Mucosa of rectum (tissue), 2 donors: ENCODE measurements around the gene CGB1.
"Not testable (repeated sequence)": the region's sequence is repeated elsewhere in the genome, so short reads cannot be mapped to it uniquely, and the experiment has no call there.

Experiments used
- H3K27ac ChIP-seq, 2 donors: one replicate each; pipeline ENCODE4 v1.7.0; 2013; ENCODE audit warnings: inconsistent platforms in 2 of 2, low read depth in 2 of 2, low read length in 2 of 2
- H3K27me3 ChIP-seq, 2 donors: one replicate each; pipeline ENCODE4 v1.7.0; 2013; ENCODE audit warnings: low read length in 2 of 2; ENCODE audit not compliant: control insufficient read depth in 2 of 2, insufficient read depth in 2 of 2
- H3K36me3 ChIP-seq, 2 donors: one replicate each; pipeline ENCODE4 v1.7.0; 2013; ENCODE audit warnings: low read length in 2 of 2; ENCODE audit not compliant: control insufficient read depth in 2 of 2, insufficient read depth in 2 of 2
- H3K4me1 ChIP-seq, 2 donors: one replicate each; pipeline ENCODE4 v1.7.0; 2013; ENCODE audit warnings: low read length in 2 of 2, mild to moderate bottlenecking in 1 of 2; ENCODE audit not compliant: control insufficient read depth in 2 of 2, insufficient read depth in 2 of 2
- H3K4me3 ChIP-seq, 2 donors: one replicate each; pipeline ENCODE4 v1.7.0; 2013; ENCODE audit warnings: low read length in 2 of 2
- H3K9ac ChIP-seq, 2 donors: one replicate each; pipeline ENCODE4 v1.7.0; 2013; ENCODE audit warnings: low read length in 2 of 2, low read depth in 1 of 2, mild to moderate bottlenecking in 1 of 2
- H3K9me3 ChIP-seq, 2 donors: one replicate each; pipeline ENCODE4 v1.7.0; 2013; ENCODE audit warnings: low read length in 2 of 2; ENCODE audit not compliant: control insufficient read depth in 2 of 2
- donor health status: healthy.
- donor health status: Normal muscosa, but diverticular disease.

CGB1 gene

DNA sequence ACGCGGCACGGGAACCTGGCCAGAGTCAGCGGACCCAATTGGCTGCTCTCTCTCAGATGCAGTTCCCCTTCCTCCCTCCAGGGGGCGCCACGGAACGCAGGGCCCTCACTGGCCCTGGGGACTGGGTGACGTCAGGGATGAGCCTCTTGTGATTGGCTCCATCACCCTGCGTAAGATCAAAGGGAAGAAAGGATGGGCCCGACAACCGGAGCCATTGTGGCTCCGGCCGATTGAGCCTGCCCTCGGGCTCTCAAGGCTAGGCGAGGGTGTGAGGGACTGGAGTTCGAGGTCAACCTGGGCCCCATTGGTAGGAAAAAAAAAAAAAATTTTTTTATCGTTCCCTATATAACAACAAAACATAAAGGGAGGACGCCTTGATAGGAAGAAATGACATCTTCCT, at the start of gene CGB1:
Gene CGB1 (minus strand): TSS at position 81 of the 400 bp plus-strand sequence. CDS start 184 bp downstream, outside the sequence.
- H3K4me1 ChIP-seq, H3K27me3 ChIP-seq, H3K9ac ChIP-seq, H3K27ac ChIP-seq, H3K36me3 ChIP-seq, H3K9me3 ChIP-seq, H3K4me3 ChIP-seq: not testable (repeated sequence)

DNA sequence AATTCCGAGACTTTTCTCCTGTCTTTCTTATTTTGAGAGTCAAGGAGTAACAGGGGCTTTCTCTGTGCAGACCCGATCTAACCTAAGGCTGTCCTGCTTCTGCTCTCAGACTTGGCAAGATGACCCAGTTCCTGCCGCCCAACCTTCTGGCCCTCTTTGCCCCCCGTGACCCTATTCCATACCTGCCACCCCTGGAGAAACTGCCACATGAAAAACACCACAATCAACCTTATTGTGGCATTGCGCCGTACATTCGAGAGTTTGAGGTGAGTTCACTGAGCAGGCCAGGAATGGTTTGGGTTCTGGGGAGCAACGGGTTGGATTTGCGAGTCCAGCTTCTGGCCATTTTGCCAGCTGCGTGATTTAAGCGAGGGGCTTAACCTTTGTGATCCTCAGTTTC, 49.6 kb upstream of the CGB1 start:
- H3K4me3 ChIP-seq: peak overlapping the region; percentile 90 to 95
- no peaks in the 10 kb centered on the region for H3K9me3 ChIP-seq
- no peaks in the 10 kb centered on the region for H3K27me3 ChIP-seq
- H3K36me3 ChIP-seq: peaks cover 20 to 30% of the 10 kb centered on the region in 2 donors
- no peak overlapping the region for H3K27ac ChIP-seq
- peaks cover 6 to 13% of the 10 kb centered on the region in 2 donors for H3K4me1 ChIP-seq
- H3K9ac ChIP-seq: peak overlapping the region; percentile 86 to 93

DNA sequence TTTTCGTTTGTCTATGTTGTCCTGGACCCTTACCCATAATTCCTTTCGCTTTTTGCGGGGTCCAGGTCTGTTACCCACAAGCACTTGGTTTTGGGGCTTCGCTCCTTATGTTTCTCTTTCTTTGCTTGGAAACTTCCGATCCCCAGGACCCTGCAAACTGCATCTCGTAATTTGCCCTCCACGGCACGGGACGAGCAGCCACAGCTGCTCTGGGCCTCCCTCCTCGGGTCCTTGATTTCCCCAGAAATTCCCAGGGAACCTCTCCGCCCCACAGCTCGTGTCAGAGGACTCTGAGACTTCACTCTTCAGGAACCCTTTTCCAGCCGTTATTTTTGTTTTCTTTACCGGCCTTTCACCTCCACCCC, 49.2 kb upstream of the CGB1 start:
- H3K9ac ChIP-seq: peak overlapping the region; percentile 86 to 93
- H3K9me3 ChIP-seq: no peaks in the 10 kb centered on the region
- H3K4me1 ChIP-seq: peaks cover 6 to 13% of the 10 kb centered on the region in 2 donors
- H3K36me3 ChIP-seq: peaks cover 18 to 28% of the 10 kb centered on the region in 2 donors
- H3K27me3 ChIP-seq: no peaks in the 10 kb centered on the region
- peak overlapping the region; percentile 90 to 95 for H3K4me3 ChIP-seq
- peak overlapping the region; percentile 74 to 89 for H3K27ac ChIP-seq

DNA sequence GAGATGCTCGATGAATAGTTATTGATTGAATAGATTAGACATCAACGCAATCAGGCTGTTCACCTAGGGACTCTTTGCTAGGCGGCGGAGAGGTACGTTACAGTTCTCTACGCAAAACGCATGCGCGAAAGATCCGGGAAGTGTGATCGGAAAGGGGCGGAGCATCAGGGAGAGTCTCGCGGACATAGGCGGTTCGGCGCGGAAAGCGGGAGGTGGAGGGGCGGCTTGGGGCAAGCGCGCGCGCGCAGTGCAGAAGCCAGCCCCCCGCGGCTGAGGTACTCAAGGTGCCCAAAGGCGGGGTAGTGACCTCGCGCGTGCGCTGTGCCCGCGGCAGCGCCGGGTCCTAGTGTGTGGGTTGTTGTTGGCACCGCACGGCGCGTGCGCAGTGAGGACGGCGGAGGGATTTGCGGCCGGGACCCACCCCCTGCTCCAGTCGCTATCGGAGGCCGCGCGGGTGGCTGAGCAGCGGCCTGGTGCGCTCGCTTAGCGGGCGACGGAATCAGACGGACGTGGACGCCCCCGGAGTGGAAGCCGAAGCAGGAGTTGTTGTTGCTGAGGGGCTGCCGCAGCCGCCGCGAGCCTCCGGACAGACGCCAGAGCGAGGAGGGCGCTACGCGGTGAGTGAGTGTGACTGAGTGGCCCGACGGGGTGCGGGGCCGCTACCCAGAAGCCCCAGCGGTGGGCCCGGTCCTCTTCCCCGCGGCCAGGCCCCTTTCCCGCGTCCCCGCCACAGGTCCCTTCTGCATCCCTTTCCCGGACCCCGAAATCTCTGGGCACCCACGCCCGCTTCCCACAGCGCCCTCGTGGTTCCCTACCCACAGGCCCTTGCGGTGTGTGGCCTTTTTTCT, 48.5 kb upstream of the CGB1 start, which contains the start of gene SNRNP70:
Gene SNRNP70 (plus strand): TSS at position 432 of the 848 bp plus-strand sequence. CDS start 964 bp downstream, outside the sequence.
- Histone ChIP-seq H3K27ac (peak within 1 kb of the TSS; percentile 74 to 89), H3K36me3 (peaks cover 12 to 22% of the 10 kb centered on the region in 2 donors), H3K9me3 (no peaks in the 10 kb centered on the region), H3K4me1 (peaks cover 6 to 13% of the 10 kb centered on the region in 2 donors), H3K9ac (peak within 1 kb of the TSS; percentile 86 to 93), H3K27me3 (no peaks in the 10 kb centered on the region), H3K4me3 (peak within 1 kb of the TSS; percentile 90 to 95)

DNA sequence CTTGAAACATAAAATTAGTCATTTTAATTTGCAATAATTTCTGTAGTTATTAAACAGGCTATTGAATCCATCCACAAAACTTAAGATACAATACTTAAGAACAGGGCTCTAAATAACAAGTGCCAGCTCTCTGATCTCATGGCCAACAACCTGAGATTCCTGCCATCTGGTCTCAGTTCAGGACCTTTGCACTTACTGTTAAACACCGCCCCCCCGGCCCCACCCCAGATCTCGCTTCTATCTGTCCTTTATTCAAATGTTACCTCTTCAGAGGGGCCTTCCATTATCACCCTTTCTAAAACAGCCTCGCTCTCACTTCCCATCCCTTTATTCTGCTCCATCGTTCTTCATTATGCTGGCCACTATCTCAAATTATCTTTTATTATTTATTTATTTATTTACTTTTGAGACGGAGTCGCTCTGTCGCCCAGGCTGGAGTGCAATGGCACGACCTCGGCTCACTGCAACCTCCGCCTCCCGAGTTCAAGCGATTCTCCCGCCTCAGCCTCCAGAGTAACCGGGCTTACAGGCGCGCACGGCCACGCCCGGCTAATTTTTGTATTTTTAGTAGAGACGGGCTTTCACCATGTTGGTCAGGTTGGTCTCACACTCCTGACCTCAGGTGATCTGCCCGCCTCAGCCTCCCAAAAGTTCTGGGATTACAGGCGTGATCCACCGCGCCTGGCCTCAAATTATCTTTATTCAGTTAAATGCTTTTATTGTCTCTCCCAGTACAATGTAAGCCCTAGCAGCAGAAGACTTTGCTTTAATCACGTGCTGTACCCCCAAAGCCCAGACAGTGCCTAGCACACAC, 47.7 kb upstream of the CGB1 start:
- Histone ChIP-seq H3K9me3 (no peaks in the 10 kb centered on the region), H3K36me3 (peaks cover 9 to 16% of the 10 kb centered on the region in 2 donors), H3K27ac (peak overlapping the region; percentile 74 to 89), H3K4me1 (peaks cover 6 to 13% of the 10 kb centered on the region in 2 donors), H3K4me3 (peak overlapping the region; percentile 90 to 95), H3K9ac (peak overlapping the region; percentile 44 to 86), H3K27me3 (no peaks in the 10 kb centered on the region)

DNA sequence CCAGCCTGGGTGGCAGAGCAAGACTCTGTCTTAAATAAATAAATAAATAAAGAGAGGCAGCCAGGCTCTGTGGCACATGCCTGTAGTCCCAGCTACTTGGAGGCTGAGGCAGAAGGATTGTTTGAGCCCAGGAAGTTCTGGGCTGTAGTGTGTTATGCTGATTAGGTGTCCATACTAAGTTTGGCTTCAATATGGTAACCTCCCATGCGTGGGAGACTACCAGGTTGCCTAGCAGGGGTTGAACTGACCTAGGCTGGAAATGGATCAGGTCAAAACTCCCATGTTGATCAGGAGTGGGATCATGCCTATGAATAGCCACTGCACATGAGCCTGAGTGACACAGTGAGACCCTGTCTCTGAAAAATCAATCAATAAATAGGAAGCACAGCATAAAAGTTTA, 44.6 kb upstream of the CGB1 start:
- H3K27ac ChIP-seq: no peak overlapping the region
- H3K36me3 ChIP-seq: peaks cover 0 to under 1% of the 10 kb centered on the region in 2 donors
- H3K4me3 ChIP-seq: no peak overlapping the region
- peaks cover 1 to 4% of the 10 kb centered on the region in 2 donors for H3K4me1 ChIP-seq
- no peaks in the 10 kb centered on the region for H3K27me3 ChIP-seq
- H3K9me3 ChIP-seq: no peaks in the 10 kb centered on the region
- no peak overlapping the region for H3K9ac ChIP-seq

DNA sequence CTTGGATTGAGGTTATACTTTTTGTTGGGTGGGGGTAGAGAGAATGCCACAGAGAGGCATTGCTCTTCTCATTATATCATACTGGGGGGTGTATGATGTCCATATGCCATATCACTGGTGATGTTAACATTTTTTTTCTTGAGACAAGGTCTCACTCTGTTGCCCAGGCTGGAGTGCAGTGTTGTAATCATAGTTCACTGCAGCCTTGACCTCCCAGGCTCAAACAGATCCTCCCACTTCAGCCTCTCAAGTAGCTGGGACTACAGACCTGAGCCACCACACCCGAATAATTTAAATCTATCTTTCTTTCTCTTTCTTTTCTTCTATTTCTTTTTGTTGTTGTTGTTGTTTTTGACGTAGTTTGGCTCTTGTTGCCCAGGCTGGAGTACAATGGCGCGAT, 43.7 kb upstream of the CGB1 start:
- H3K27me3 ChIP-seq: no peaks in the 10 kb centered on the region
- H3K36me3 ChIP-seq: no peaks in the 10 kb centered on the region
- H3K9ac ChIP-seq: no peak overlapping the region
- H3K4me1 ChIP-seq: no peaks in the 10 kb centered on the region
- H3K9me3 ChIP-seq: no peaks in the 10 kb centered on the region
- H3K27ac ChIP-seq: no peak overlapping the region
- H3K4me3 ChIP-seq: no peak overlapping the region

DNA sequence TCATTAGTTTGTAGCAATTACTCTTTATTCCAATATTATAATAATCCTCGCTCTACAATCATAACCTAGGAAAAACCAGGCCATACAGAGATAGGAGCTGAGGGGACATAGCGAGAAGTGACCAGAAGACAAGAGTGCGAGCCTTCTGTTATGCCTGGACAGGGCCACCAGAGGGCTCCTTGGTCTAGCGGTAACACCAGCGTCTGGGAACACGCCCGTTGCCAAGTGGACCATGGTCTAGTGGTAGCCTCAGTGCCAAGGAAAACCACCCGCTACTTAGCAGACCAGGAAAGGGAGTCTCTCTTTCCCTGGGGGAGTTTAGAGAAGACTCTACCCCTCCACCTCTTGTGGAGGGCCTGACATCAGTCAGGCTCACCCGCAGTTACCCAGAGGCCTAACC, 38.2 kb upstream of the CGB1 start:
- peaks cover 13 to 19% of the 10 kb centered on the region in 2 donors for H3K27me3 ChIP-seq
- not testable (repeated sequence) for H3K4me3 ChIP-seq, H3K9ac ChIP-seq

DNA sequence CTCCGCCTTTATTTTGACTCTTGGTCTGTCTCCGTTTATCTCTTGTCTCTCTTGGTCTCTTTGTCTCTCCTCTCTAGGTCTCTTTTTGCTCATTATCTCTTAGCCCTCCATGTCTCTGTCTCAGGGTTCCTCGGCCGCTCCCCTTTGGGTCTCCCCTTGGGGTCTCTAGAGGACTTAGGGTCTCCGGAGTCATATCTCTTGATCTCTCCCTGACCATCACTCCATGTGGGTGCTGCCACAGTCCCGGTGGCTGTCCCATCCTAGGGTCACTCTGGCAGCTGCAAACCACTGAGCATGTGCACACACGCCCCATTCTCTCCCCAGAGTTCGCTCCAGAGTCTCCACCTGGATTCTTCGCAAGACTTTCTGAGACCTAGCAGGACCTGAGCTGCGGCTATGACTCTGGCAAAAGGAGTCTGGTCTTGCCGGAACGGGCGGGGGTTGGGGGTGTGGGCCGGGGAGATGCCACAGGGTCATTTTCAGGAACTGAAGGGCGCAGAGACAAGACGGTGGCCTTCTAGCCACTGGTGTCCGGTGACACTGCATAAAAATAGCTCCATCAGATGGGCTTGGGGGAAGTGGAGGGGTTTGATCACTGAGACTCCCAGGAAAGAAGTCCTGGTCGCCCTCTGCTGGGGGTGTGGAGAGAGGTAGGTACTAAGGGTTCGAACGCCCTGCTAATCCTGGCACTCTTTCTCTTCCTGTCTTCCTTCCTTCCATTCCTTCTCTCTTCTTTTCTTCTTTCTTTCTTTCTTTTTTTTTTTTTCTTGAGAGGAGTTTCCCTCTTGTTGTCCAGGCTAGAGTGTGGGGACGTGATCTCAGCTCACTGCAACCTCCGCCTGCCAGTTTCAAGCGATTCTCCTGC, 37.1 kb upstream of the CGB1 start:
- H3K4me3 ChIP-seq: no peak overlapping the region
- peaks cover 13 to 19% of the 10 kb centered on the region in 2 donors for H3K27me3 ChIP-seq
- H3K4me1 ChIP-seq: no peaks in the 10 kb centered on the region
- no peak overlapping the region for H3K27ac ChIP-seq
- H3K9me3 ChIP-seq: no peaks in the 10 kb centered on the region
- no peak overlapping the region for H3K9ac ChIP-seq
- no peaks in the 10 kb centered on the region for H3K36me3 ChIP-seq

More for the DNA sequence above, 38.2 kb upstream of the CGB1 start:
- H3K27ac ChIP-seq, H3K4me1 ChIP-seq, H3K36me3 ChIP-seq, H3K9me3 ChIP-seq: not testable (repeated sequence)
